Naive thymus-derived CD4-positive, alpha-beta T cell (primary cell): ENCODE measurements around the gene TSHZ1. TPM values are rescaled to one million over a fixed set of nuclear protein-coding genes. Genes with fewer than 3 reads are reported as not detected.
A peak's percentile ranks its signal among the peaks of the same experiment; 100 is the strongest.

Source experiments
- ATAC-seq: fragments of 150-1000 bp; cut with Tn5 transposase; 2 replicates; pipeline ENCODE4 v1.10.0; 2021; ENCODE audit warnings: mild to moderate bottlenecking, moderate library complexity
- CTCF ChIA-PET: fragments of 350-600 bp; sonication (Branson Sonifier 250); formaldehyde crosslinking; loops from one replicate; lab custom pipeline; 2021; ENCODE audit warnings: antibody characterized with exemption; lab: Charles Lee
- POLR2A ChIA-PET: fragments of 350-600 bp; sonication (Branson Sonifier 250); formaldehyde crosslinking; loops from one replicate; lab custom pipeline; 2021; ENCODE audit warnings: antibody characterized with exemption, inconsistent platforms; lab: Charles Lee
- DNase-seq, 9 donors: peaks; one replicate each; pipeline versions ENCODE4 v3.0.0 to v3.0.0-alpha.2; 2020 to 2022; ENCODE audit warnings: mixed read lengths in 1 of 9
- H3K27ac ChIP-seq: one replicate; pipeline ENCODE4 v1.7.0; 2013; ENCODE audit warnings: mild to moderate bottlenecking, low read depth, low read length, moderate library complexity
- H3K27me3 ChIP-seq, 2 donors: one replicate each; pipeline ENCODE4 v1.7.0; 2013; ENCODE audit warnings: low read length in 2 of 2, mild to moderate bottlenecking in 2 of 2, moderate library complexity in 2 of 2; ENCODE audit not compliant: control insufficient read depth in 2 of 2, insufficient read depth in 2 of 2
- H3K36me3 ChIP-seq, 3 experiments: 1 replicate in 2 of 3; 2 replicates in 1 of 3; pipeline ENCODE4 v1.7.0; 2013; ENCODE audit warnings: low read length in 3 of 3, mild to moderate bottlenecking in 3 of 3, moderate library complexity in 1 of 3; ENCODE audit not compliant: insufficient read depth in 3 of 3, control insufficient read depth in 2 of 3
- H3K4me1 ChIP-seq, 2 donors: one replicate each; pipeline ENCODE4 v1.7.0; 2013; ENCODE audit warnings: low read length in 2 of 2, mild to moderate bottlenecking in 2 of 2, moderate library complexity in 1 of 2; ENCODE audit not compliant: control insufficient read depth in 2 of 2, insufficient read depth in 2 of 2
- H3K4me3 ChIP-seq: 2 replicates; pipeline ENCODE4 v1.7.0; 2013; ENCODE audit warnings: mild to moderate bottlenecking, low read length
- H3K9me3 ChIP-seq, 3 experiments: 1 replicate in 2 of 3; 2 replicates in 1 of 3; pipeline ENCODE4 v1.7.0; 2013; ENCODE audit warnings: low read length in 3 of 3; ENCODE audit not compliant: control insufficient read depth in 2 of 3
- H3K27ac Mint-ChIP-seq, 9 donors: one replicate each; pipeline ENCODE4 v1.8.0; 2020 to 2022; ENCODE audit warnings: mixed read lengths in 9 of 9, mild to moderate bottlenecking in 8 of 9, moderate library complexity in 5 of 9, inconsistent platforms in 2 of 9
- H3K27me3 Mint-ChIP-seq, 5 donors: one replicate each; pipeline ENCODE4 v1.8.0; 2021 to 2022; ENCODE audit warnings: mixed read lengths in 5 of 5, mild to moderate bottlenecking in 1 of 5
- H3K36me3 Mint-ChIP-seq, 5 donors: one replicate each; pipeline ENCODE4 v1.8.0; 2020 to 2022; ENCODE audit warnings: mixed read lengths in 5 of 5, mild to moderate bottlenecking in 3 of 5, inconsistent platforms in 1 of 5
- H3K4me1 Mint-ChIP-seq, 7 donors: one replicate each; pipeline ENCODE4 v1.8.0; 2020 to 2022; ENCODE audit warnings: mixed read lengths in 7 of 7, mild to moderate bottlenecking in 3 of 7, inconsistent platforms in 1 of 7
- H3K4me3 Mint-ChIP-seq, 10 donors: one replicate each; pipeline ENCODE4 v1.8.0; 2020 to 2022; ENCODE audit warnings: mild to moderate bottlenecking in 10 of 10, mixed read lengths in 10 of 10, moderate library complexity in 6 of 10, inconsistent platforms in 2 of 10
- H3K9me3 Mint-ChIP-seq, 11 donors: one replicate each; pipeline ENCODE4 v1.8.0; 2020 to 2022; ENCODE audit warnings: mixed read lengths in 11 of 11, mild to moderate bottlenecking in 4 of 11, inconsistent platforms in 1 of 11, moderate library complexity in 1 of 11
- intact Hi-C, 2 donors: fragments of 100-400 bp; cut with micrococcal nuclease; formaldehyde crosslinking; loops; one replicate each; pipeline ENCODE4 v1.15.1; 2023
- polyA plus RNA-seq, 2 donors: library from polyadenylated mRNA; unstranded; fragments of 300-500 nt; fragmentation: Illumina TruSeq; gene quantifications; one replicate each; pipeline ENCODE4 v1.2.3, GENCODE V29; 2021
- total RNA-seq, 6 experiments: library from RNA in 5 of 6; stranded (reverse) in 5 of 6; gene quantifications; 1 replicate in 5 of 6; 2 replicates in 1 of 6; pipeline ENCODE4 v1.2.3 and lab custom pipeline; 2021 to 2026

Gene TSHZ1
- total and polyA plus RNA-seq, 7 experiments from 2014 or later, result 4.5 to 33.5 (median 23.4) TPM

DNA sequence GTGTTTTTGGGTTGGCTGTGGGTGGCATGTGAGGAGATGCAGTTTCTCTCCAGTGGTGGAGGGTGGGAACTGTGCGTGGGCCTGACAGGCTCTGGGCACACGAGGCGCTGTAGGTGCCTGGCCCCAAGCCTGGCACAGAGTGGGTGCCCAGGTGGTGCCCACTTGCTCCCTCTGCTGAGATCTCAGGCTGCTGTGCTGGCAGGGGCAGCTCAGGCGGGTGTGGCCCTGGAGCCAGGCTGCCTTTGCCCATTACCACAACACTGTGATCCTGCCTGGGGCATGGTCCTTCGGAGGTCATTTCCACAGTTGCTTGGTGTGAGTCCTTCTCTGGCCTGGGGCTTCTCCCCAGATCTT lies 20.4 kb downstream of the TSHZ1 start:
- POLR2A ChIA-PET, result interaction anchor here (2.3 kb wide), 1 partner anchor 21 kb away, joined by 13 read pairs; the partner anchor contains the start of genes PTGR3 and TSHZ1
- DNase-seq (no peak), ATAC-seq (peak; percentile 39)
- Histone ChIP-seq H3K27me3 (no peaks in the 10 kb centered on the region), H3K27ac (no peak overlapping the region), H3K4me1 (peaks cover 0 to 16% of the 10 kb centered on the region in 2 donors), H3K4me3 (no peak overlapping the region), H3K36me3 (peaks cover 0 to 4% (median 0%) of the 10 kb centered on the region in 3 experiments), H3K9me3 (no peaks in the 10 kb centered on the region)
- Mint-ChIP-seq H3K9me3 (no peaks in the 10 kb centered on the region), H3K4me3 (no peak overlapping the region), H3K27me3 (no peaks in the 10 kb centered on the region), H3K36me3 (peaks cover 0 to 28% (median 13%) of the 10 kb centered on the region in 5 donors), H3K4me1 (peaks cover 21 to 89% (median 74%) of the 10 kb centered on the region in 7 donors), H3K27ac (peak overlapping the region in 1 of 9 donors; percentile 52)
- intact Hi-C loops, result no loop called here
- CTCF ChIA-PET, result no interaction called here

DNA sequence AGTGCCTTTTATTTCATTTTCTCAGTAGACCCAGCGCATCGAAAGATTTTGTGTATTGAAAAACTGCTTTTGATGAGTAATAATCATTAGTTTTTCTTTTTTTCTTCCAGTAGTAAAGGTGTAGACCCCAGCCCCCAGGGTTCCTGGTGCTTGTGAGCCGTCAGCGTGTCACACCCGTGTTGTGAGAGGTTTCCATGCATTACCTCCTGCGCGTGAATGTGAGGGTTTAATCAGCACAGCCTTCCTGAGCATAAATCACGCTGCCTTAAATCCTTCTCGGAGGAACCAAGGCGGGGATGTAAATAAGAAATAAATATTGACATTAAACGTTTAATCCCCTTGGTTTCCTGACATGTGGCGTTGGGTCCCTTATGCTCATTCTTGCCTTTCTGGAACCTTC lies 24.3 kb downstream of the TSHZ1 start:
- peaks cover 3 to 76% (median 54%) of the 10 kb centered on the region in 7 donors for H3K4me1 Mint-ChIP-seq
- H3K27ac ChIP-seq, result no peak overlapping the region
- H3K27me3 ChIP-seq, result no peaks in the 10 kb centered on the region
- no peaks in the 10 kb centered on the region for H3K27me3 Mint-ChIP-seq
- DNase-seq, result no peak
- H3K9me3 ChIP-seq, result no peaks in the 10 kb centered on the region
- intact Hi-C loops, result no loop called here
- peaks cover 0 to 2% of the 10 kb centered on the region in 2 donors for H3K4me1 ChIP-seq
- no peak overlapping the region for H3K4me3 Mint-ChIP-seq
- no peak overlapping the region for H3K27ac Mint-ChIP-seq
- ATAC-seq, result no peak
- ChIA-PET POLR2A (no interaction called here), CTCF (no interaction called here)
- H3K4me3 ChIP-seq, result no peak overlapping the region
- peaks cover 0 to 5% (median 0%) of the 10 kb centered on the region in 3 experiments for H3K36me3 ChIP-seq
- H3K36me3 Mint-ChIP-seq, result peaks cover 3 to 32% (median 12%) of the 10 kb centered on the region in 5 donors
- peaks cover 0 to 3% (median 0%) of the 10 kb centered on the region in 11 donors for H3K9me3 Mint-ChIP-seq

DNA sequence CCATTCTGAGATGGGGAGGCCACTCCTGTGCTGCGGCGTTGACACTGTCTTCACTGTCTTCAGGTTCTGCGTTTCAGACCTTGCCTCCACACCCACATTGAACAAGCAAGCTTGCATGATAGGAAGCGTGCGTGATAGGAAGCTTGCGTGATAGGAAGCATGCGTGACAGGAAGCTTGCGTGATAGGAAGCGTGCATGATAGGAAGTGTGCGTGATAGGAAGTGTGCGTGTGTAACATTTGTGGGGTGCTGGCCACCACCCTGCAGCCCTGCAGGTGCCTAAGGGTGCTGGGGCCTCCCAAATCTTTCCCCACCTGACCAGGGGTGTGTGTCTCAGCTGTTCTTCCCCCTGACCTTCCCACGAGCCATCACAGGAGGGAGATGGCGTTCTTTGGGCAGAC lies 25.3 kb downstream of the TSHZ1 start:
- ChIA-PET POLR2A (no interaction called here), CTCF (no interaction called here)
- no peak overlapping the region for H3K27ac ChIP-seq
- H3K4me3 Mint-ChIP-seq, result peak overlapping the region in 3 of 10 donors; percentile 18 to 29 (median 29)
- H3K36me3 Mint-ChIP-seq, result peaks cover 3 to 29% (median 6%) of the 10 kb centered on the region in 5 donors
- no peak overlapping the region for H3K4me3 ChIP-seq
- peaks cover 0 to 2% of the 10 kb centered on the region in 2 donors for H3K4me1 ChIP-seq
- H3K27ac Mint-ChIP-seq, result peak overlapping the region in 3 of 9 donors; percentile 6 to 55 (median 27)
- H3K9me3 Mint-ChIP-seq, result peaks cover 0 to 3% (median 0%) of the 10 kb centered on the region in 11 donors
- DNase-seq (no peak), ATAC-seq (no peak)
- no peaks in the 10 kb centered on the region for H3K27me3 ChIP-seq
- no peaks in the 10 kb centered on the region for H3K9me3 ChIP-seq
- peaks cover 0 to 5% (median 0%) of the 10 kb centered on the region in 3 experiments for H3K36me3 ChIP-seq
- no peaks in the 10 kb centered on the region for H3K27me3 Mint-ChIP-seq
- H3K4me1 Mint-ChIP-seq, result peaks cover 3 to 76% (median 57%) of the 10 kb centered on the region in 7 donors
- intact Hi-C loops, result no loop called here

DNA sequence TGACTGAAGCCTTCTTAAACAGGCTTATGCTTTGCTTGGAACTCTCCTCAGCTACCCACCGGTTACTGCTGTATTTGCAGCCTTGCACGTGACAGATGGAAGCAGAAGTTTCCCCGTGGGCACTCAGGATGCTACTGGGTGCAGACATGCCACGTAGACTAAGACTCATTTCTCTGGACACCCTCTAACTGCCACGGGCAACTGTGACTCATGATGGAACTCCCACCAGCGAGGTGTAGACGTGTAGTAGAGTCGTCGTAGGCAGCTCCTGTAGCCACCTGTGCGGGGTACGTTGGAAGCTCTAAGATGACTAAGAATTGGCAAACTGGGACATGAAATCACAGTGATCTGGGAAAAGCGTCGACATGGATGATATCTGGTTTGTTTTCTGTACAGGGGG lies 27.5 kb downstream of the TSHZ1 start:
- POLR2A ChIA-PET, result no interaction called here
- intact Hi-C loops, result no loop called here
- ATAC-seq, result no peak
- DNase-seq, result no peak
- Histone ChIP-seq H3K4me3 (no peak overlapping the region), H3K27me3 (no peaks in the 10 kb centered on the region), H3K9me3 (no peaks in the 10 kb centered on the region), H3K27ac (no peak overlapping the region), H3K36me3 (peaks cover 0 to 5% (median 0%) of the 10 kb centered on the region in 3 experiments), H3K4me1 (peaks cover 0 to 2% of the 10 kb centered on the region in 2 donors)
- CTCF ChIA-PET, result no interaction called here
- peaks cover 0 to 3% (median 0%) of the 10 kb centered on the region in 11 donors for H3K9me3 Mint-ChIP-seq
- H3K4me1 Mint-ChIP-seq, result peaks cover 3 to 86% (median 71%) of the 10 kb centered on the region in 7 donors
- H3K27me3 Mint-ChIP-seq, result no peaks in the 10 kb centered on the region
- peak overlapping the region in 3 of 9 donors; percentile 1 to 72 (median 47) for H3K27ac Mint-ChIP-seq
- peaks cover 3 to 40% (median 12%) of the 10 kb centered on the region in 5 donors for H3K36me3 Mint-ChIP-seq
- H3K4me3 Mint-ChIP-seq, result peak overlapping the region in 1 of 10 donors; percentile 37

DNA sequence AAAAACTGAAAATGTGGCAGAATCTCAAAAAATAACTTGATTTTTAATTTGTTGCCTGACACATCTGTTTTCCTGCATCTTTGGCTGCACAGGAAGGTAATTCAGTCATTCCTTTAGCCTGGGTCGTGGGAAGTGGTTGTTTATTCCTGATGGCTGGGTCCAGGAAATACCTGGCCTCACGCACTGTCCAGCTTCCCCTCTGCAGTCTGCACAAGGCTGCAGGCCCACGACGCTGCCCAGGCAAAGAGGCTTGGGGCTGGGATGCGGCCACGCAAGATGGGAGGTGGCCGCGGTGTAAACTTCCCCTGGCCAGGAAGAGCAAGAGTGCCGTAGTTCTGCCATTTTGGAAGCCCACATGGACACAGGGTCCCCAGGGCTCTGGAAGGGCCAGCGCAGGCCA lies 28.2 kb downstream of the TSHZ1 start:
- Histone ChIP-seq H3K9me3 (no peaks in the 10 kb centered on the region), H3K27ac (no peak overlapping the region), H3K4me3 (no peak overlapping the region), H3K36me3 (peaks cover 0 to 5% (median 0%) of the 10 kb centered on the region in 3 experiments), H3K4me1 (peaks cover 0 to 2% of the 10 kb centered on the region in 2 donors), H3K27me3 (no peaks in the 10 kb centered on the region)
- Mint-ChIP-seq H3K4me3 (peak overlapping the region in 1 of 10 donors; percentile 38), H3K27ac (no peak overlapping the region), H3K36me3 (peaks cover 3 to 40% (median 12%) of the 10 kb centered on the region in 5 donors), H3K4me1 (peaks cover 3 to 86% (median 71%) of the 10 kb centered on the region in 7 donors), H3K9me3 (peaks cover 0 to 3% (median 0%) of the 10 kb centered on the region in 11 donors), H3K27me3 (no peaks in the 10 kb centered on the region)
- POLR2A ChIA-PET, result no interaction called here
- intact Hi-C loops, result no loop called here
- DNase-seq (no peak), ATAC-seq (no peak)
- CTCF ChIA-PET, result no interaction called here

DNA sequence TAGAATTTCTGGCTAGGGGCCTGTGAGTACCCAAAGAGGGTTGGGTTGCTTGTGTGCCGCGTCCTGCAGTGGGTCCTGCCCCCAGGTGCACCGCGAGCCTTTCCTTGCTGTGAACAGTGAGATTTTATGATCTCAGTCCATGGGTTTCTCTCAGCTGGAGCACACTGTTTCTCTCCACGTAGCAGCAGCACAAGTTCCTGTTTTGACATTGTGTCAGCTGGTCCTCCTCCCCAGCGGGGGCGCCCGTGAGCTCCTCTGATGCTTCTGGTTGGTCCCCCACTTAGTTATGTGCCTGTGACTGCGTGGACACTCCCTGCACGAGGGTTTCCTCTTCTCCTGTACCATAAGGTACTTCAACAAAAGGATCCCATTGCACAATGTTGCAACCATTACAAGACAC lies 29.8 kb downstream of the TSHZ1 start:
- CTCF ChIA-PET, result interaction anchor here (0.8 to 1.5 kb wide), 2 partner anchors 27 to 30 kb away, joined by 3 to 4 read pairs; partner anchors contain the start of gene TSHZ1
- Mint-ChIP-seq H3K4me1 (peaks cover 9 to 86% (median 78%) of the 10 kb centered on the region in 7 donors), H3K4me3 (no peak overlapping the region), H3K9me3 (peaks cover 0 to 3% (median 0%) of the 10 kb centered on the region in 11 donors), H3K36me3 (peaks cover 3 to 37% (median 12%) of the 10 kb centered on the region in 5 donors), H3K27ac (peak overlapping the region in 2 of 9 donors; percentile 20 to 78), H3K27me3 (no peaks in the 10 kb centered on the region)
- no peaks in the 10 kb centered on the region for H3K27me3 ChIP-seq
- no peak overlapping the region for H3K4me3 ChIP-seq
- ATAC-seq (no peak), DNase-seq (no peak)
- H3K27ac ChIP-seq, result no peak overlapping the region
- peaks cover 0 to 5% (median 0%) of the 10 kb centered on the region in 3 experiments for H3K36me3 ChIP-seq
- intact Hi-C loops, result loop anchor here in 1 of 2 donors (10.0 kb wide), 1 partner anchor 586 kb away; no protein-coding TSS in a partner anchor
- POLR2A ChIA-PET, result interaction anchor here (0.6 to 1.0 kb wide), 2 partner anchors 11 to 32 kb away, joined by 3 to 4 read pairs; partner anchors contain the start of gene PTGR3
- H3K9me3 ChIP-seq, result no peaks in the 10 kb centered on the region
- H3K4me1 ChIP-seq, result peaks cover 4 to 9% of the 10 kb centered on the region in 2 donors
